Natural killer cell treated with Interleukin-12 subunit alpha and Interleukin-12 subunit beta and Interleukin-15 and Interleukin-18, amount 100 ng/mL, for 72 hours (primary cell): ENCODE measurements around the gene KRT75. TPM values are rescaled to one million over a fixed set of nuclear protein-coding genes. Genes with fewer than 3 reads are reported as not detected.
A peak's percentile ranks its signal among the peaks of the same experiment; 100 is the strongest.

Experiments
- ATAC-seq, 2 donors: fragments of 150-1000 bp; cut with Tn5 transposase in 1 of 2; sonication (Bioruptor Pico), chemical (Tn5 transposase) in 1 of 2; 2 replicates each; pipeline ENCODE4 v1.10.0; 2021
- DNase-seq: peaks from one replicate; pipeline ENCODE4 v3.0.0; 2022; ENCODE audit warnings: low spot score
- H3K27ac Mint-ChIP-seq, 2 donors: 1 replicate in 1 of 2; 2 replicates in 1 of 2; pipeline ENCODE4 v1.8.0; 2022; ENCODE audit warnings: mixed read lengths in 2 of 2, mild to moderate bottlenecking in 1 of 2, moderate library complexity in 1 of 2
- H3K27me3 Mint-ChIP-seq, 2 donors: 1 replicate in 1 of 2; 2 replicates in 1 of 2; pipeline ENCODE4 v1.8.0; 2022; ENCODE audit warnings: mixed read lengths in 2 of 2
- H3K36me3 Mint-ChIP-seq: one replicate; pipeline ENCODE4 v1.8.0; 2022; ENCODE audit warnings: mixed read lengths
- H3K4me1 Mint-ChIP-seq, 2 donors: 1 replicate in 1 of 2; 2 replicates in 1 of 2; pipeline ENCODE4 v1.8.0; 2022; ENCODE audit warnings: low read depth in 2 of 2, mixed read lengths in 2 of 2, mild to moderate bottlenecking in 1 of 2
- H3K4me3 Mint-ChIP-seq: one replicate; pipeline ENCODE4 v1.8.0; 2022; ENCODE audit warnings: mixed read lengths
- H3K9me3 Mint-ChIP-seq: 2 replicates; pipeline ENCODE4 v1.8.0; 2022; ENCODE audit warnings: mixed read lengths
- total RNA-seq, 2 donors: library from RNA; stranded (reverse); gene quantifications; one replicate each; pipeline ENCODE4 v1.2.3, GENCODE V29; 2022

The KRT75 gene
- total RNA-seq, 2 donors from 2014 or later: not detected

DNA sequence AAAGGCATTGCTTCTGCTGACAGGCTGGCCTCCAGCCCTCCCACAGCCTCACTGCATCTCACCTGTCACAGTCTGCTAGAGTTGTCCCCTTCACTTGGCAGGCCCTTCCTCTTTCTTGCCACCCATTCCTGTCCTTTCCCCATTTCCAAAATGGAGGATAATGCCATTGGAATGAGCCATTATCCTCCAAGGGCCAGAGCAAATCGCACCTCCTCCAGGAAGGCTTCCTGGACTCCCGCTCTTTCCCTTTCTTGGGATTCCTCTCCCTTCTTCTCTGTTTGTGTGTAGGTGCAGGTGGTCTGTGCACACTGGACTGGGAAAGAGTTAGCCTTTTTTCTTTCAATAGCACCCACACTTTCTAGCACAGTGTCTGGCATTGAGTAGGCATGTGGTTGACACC is 31.8 kb downstream of the KRT75 start:
- Mint-ChIP-seq H3K27me3 (peaks cover 4 to 10% of the 10 kb centered on the region in 2 donors), H3K9me3 (no peaks in the 10 kb centered on the region), H3K27ac (no peak overlapping the region), H3K36me3 (no peaks in the 10 kb centered on the region), H3K4me3 (no peak overlapping the region), H3K4me1 (peaks cover 0 to 6% of the 10 kb centered on the region in 2 donors)
- DNase-seq: no peak
- no peak for ATAC-seq

GRCh38 chr12:52401926-52402325 is 32.2 kb downstream of the KRT75 start:
- ATAC-seq: no peak
- Mint-ChIP-seq H3K4me3 (no peak overlapping the region), H3K27me3 (peaks cover 8 to 15% of the 10 kb centered on the region in 2 donors), H3K36me3 (no peaks in the 10 kb centered on the region), H3K27ac (no peak overlapping the region), H3K4me1 (peaks cover 0 to 6% of the 10 kb centered on the region in 2 donors), H3K9me3 (no peaks in the 10 kb centered on the region)
- no peak for DNase-seq

GRCh38 chr12:52401526-52401925 is 32.6 kb downstream of the KRT75 start:
- ATAC-seq (no peak), DNase-seq (no peak)
- H3K9me3 Mint-ChIP-seq: no peaks in the 10 kb centered on the region
- no peak overlapping the region for H3K4me3 Mint-ChIP-seq
- H3K36me3 Mint-ChIP-seq: no peaks in the 10 kb centered on the region
- peaks cover 9 to 19% of the 10 kb centered on the region in 2 donors for H3K27me3 Mint-ChIP-seq
- H3K27ac Mint-ChIP-seq: no peak overlapping the region
- peaks cover 0 to 6% of the 10 kb centered on the region in 2 donors for H3K4me1 Mint-ChIP-seq

- ATAC-seq (no peak), DNase-seq (no peak)
- Mint-ChIP-seq H3K36me3 (no peaks in the 10 kb centered on the region), H3K4me3 (no peak overlapping the region), H3K27me3 (peaks cover 9 to 19% of the 10 kb centered on the region in 2 donors), H3K9me3 (no peaks in the 10 kb centered on the region), H3K4me1 (peaks cover 0 to 6% of the 10 kb centered on the region in 2 donors), H3K27ac (no peak overlapping the region)
Observed at GRCh38 chr12:52400906-52401305, 33.3 kb downstream of the KRT75 start.

GRCh38 chr12:52399756-52400155 is 34.4 kb downstream of the KRT75 start:
- H3K9me3 Mint-ChIP-seq: no peaks in the 10 kb centered on the region
- peaks cover 0 to 6% of the 10 kb centered on the region in 2 donors for H3K4me1 Mint-ChIP-seq
- DNase-seq: no peak
- ATAC-seq: no peak
- H3K36me3 Mint-ChIP-seq: no peaks in the 10 kb centered on the region
- peaks cover 9 to 19% of the 10 kb centered on the region in 2 donors for H3K27me3 Mint-ChIP-seq
- no peak overlapping the region for H3K27ac Mint-ChIP-seq
- H3K4me3 Mint-ChIP-seq: no peak overlapping the region

GRCh38 chr12:52398176-52398575 is 36.0 kb downstream of the KRT75 start:
- Mint-ChIP-seq H3K4me3 (no peak overlapping the region), H3K36me3 (no peaks in the 10 kb centered on the region), H3K27ac (no peak overlapping the region), H3K9me3 (no peaks in the 10 kb centered on the region), H3K27me3 (peaks cover 9 to 19% of the 10 kb centered on the region in 2 donors), H3K4me1 (peaks cover 0 to 6% of the 10 kb centered on the region in 2 donors)
- no peak for ATAC-seq
- DNase-seq: no peak

DNA sequence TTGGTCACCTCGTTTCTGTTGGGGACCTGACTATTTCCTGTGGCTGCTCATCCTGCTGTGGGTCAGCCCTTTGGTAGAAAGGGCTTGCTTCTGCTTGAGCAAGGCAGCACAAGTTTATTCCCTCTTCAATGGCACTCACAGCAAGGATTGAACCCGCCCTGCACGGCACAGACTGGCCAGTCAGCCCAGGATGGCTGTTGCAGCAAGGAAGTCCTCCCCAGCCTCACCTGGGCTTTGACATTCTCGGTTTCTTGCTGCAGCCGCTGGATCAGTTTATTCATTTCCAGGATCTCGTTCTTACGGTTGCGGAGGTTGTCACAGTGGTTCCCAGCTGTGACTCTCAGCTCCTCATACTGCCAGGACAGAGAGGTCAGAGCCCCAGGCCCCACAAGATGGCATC is 37.5 kb downstream of the KRT75 start:
- DNase-seq (no peak), ATAC-seq (no peak)
- H3K27me3 Mint-ChIP-seq: peaks cover 11 to 19% of the 10 kb centered on the region in 2 donors
- H3K4me1 Mint-ChIP-seq: peaks cover 0 to 3% of the 10 kb centered on the region in 2 donors
- H3K9me3 Mint-ChIP-seq: no peaks in the 10 kb centered on the region
- no peak overlapping the region for H3K27ac Mint-ChIP-seq
- H3K36me3 Mint-ChIP-seq: no peaks in the 10 kb centered on the region
- H3K4me3 Mint-ChIP-seq: no peak overlapping the region

- DNase-seq (no peak), ATAC-seq (peak in 1 of 2 donors; percentile 34)
- Mint-ChIP-seq H3K36me3 (no peaks in the 10 kb centered on the region), H3K27ac (no peak overlapping the region), H3K4me1 (peaks cover 0 to 3% of the 10 kb centered on the region in 2 donors), H3K4me3 (no peak overlapping the region), H3K27me3 (peaks cover 11 to 19% of the 10 kb centered on the region in 2 donors), H3K9me3 (no peaks in the 10 kb centered on the region)
Observed at GRCh38 chr12:52395761-52396434, 38.3 kb downstream of the KRT75 start.

DNA sequence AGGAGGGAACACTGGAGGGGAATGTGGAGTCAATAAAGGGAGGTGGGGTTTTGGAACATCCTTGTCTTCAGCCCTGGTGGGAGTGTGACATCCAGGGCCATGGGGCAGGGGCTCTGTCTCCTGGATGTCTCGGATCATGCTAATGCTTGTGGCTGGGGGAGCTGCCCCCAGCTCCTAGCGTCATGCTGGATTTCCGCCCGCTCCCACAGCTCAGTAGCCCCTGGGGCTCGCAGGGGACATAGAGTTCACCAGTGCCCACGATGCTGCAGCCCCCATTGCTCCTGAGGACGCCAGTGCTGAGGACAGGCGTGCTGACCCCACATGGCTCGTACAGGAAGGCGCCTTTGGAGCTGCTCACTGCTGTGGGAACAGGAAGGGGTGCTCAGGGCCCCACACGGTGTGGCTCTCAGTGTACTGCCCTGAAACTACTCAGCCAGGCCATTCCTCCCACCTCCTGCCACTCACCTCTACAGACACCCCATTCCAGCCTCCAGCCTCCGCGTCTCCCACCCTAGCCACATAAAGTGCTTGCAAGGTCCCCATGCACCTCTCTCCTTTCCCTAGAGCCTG is 39.2 kb downstream of the KRT75 start:
- ATAC-seq (no peak), DNase-seq (no peak)
- peaks cover 11 to 19% of the 10 kb centered on the region in 2 donors for H3K27me3 Mint-ChIP-seq
- peaks cover 0 to 3% of the 10 kb centered on the region in 2 donors for H3K4me1 Mint-ChIP-seq
- H3K36me3 Mint-ChIP-seq: no peaks in the 10 kb centered on the region
- no peak overlapping the region for H3K4me3 Mint-ChIP-seq
- H3K9me3 Mint-ChIP-seq: no peaks in the 10 kb centered on the region
- H3K27ac Mint-ChIP-seq: no peak overlapping the region

- ATAC-seq (no peak), DNase-seq (no peak)
- Mint-ChIP-seq H3K4me3 (no peak overlapping the region), H3K36me3 (no peaks in the 10 kb centered on the region), H3K27me3 (peaks cover 10 to 14% of the 10 kb centered on the region in 2 donors), H3K4me1 (no peaks in the 10 kb centered on the region), H3K9me3 (no peaks in the 10 kb centered on the region), H3K27ac (no peak overlapping the region)
Observed at GRCh38 chr12:52392465-52393007, 41.6 kb downstream of the KRT75 start.

GRCh38 chr12:52391618-52392002 is 42.6 kb downstream of the KRT75 start:
- Mint-ChIP-seq H3K36me3 (no peaks in the 10 kb centered on the region), H3K9me3 (no peaks in the 10 kb centered on the region), H3K27ac (no peak overlapping the region), H3K4me1 (no peaks in the 10 kb centered on the region), H3K27me3 (peaks cover under 1 to 8% of the 10 kb centered on the region in 2 donors), H3K4me3 (no peak overlapping the region)
- ATAC-seq: no peak
- no peak for DNase-seq

GRCh38 chr12:52390739-52391617 is 43.2 kb downstream of the KRT75 start:
- no peak overlapping the region for H3K4me3 Mint-ChIP-seq
- ATAC-seq (no peak), DNase-seq (no peak)
- no peaks in the 10 kb centered on the region for H3K4me1 Mint-ChIP-seq
- H3K27me3 Mint-ChIP-seq: peaks cover 0 to 8% of the 10 kb centered on the region in 2 donors
- H3K36me3 Mint-ChIP-seq: no peaks in the 10 kb centered on the region
- no peak overlapping the region for H3K27ac Mint-ChIP-seq
- H3K9me3 Mint-ChIP-seq: no peaks in the 10 kb centered on the region

DNA sequence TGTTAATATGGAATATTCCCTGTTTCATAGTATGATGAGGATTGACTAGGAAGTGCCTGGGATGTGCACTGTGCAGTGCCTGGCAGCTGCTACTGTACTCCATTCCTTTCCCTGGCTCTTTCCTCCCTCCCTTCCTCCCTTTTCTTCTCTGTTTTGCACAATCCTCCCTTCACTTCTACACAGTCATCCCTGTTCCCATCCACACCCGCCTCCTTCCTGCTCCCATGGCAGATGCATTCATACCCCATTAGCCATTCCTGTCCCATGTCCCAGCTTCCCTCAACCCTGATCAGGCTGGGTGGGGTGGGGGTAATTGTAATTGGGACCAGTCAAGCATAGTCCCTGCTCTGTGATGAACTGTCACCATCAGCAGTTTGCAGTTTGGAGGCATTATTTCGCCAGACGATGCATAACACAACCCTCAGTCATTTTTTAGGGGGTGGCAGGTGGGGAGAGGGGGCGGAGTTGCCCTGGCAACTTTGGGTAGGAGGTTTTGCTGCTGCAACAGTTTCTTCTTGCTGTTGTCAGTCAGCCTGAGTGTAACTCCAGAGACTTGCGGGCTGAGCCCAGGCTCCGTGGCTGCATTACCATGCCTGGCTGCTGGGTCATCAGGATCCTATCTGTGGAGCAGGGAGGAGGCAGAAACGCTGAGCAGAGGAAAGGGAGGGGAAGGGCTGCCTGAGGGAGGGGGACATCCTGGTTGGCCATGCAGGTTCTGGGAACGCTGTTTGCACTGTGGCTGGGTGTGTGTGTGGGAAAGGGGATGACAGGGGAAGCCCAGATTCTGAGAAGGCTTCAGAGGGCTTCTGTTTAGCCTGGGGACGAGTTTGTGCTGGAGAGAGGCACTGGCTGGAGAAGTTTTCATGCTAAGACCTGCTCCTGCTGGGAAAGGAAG is 44.6 kb downstream of the KRT75 start:
- peaks cover 0 to 8% of the 10 kb centered on the region in 2 donors for H3K27me3 Mint-ChIP-seq
- no peaks in the 10 kb centered on the region for H3K36me3 Mint-ChIP-seq
- no peaks in the 10 kb centered on the region for H3K9me3 Mint-ChIP-seq
- H3K4me3 Mint-ChIP-seq: no peak overlapping the region
- DNase-seq (no peak), ATAC-seq (no peak)
- no peaks in the 10 kb centered on the region for H3K4me1 Mint-ChIP-seq
- H3K27ac Mint-ChIP-seq: no peak overlapping the region
